Mammary epithelial cell (primary cell): Measurements from ENCODE around the gene FHIP2A.

Experiments
- CTCF ChIP-seq, 2 donors: IDR thresholded peaks in 1 of 2; conservative IDR thresholded peaks in 1 of 2; 2 replicates each; pipeline ENCODE4 v1.5.1; 2011 to 2012; ENCODE audit warnings: inconsistent platforms in 2 of 2, low read length in 2 of 2, mild to moderate bottlenecking in 2 of 2, control low read depth in 1 of 2, low read depth in 1 of 2; ENCODE audit not compliant: insufficient read depth in 1 of 2; ENCODE audit errors: extremely low read depth in 1 of 2
- EZH2 ChIP-seq: IDR thresholded peaks from 2 replicates; pipeline ENCODE4 v1.6.1; 2012; ENCODE audit warnings: low read length, inconsistent platforms, borderline replicate concordance

- TF ChIP-seq CTCF (conservative IDR thresholded peaks at IDR 0.05 in 1 of 2, IDR thresholded peaks at IDR 0.05 in 1 of 2; ENCODE audit: extremely low read depth in 1 of 2, insufficient read depth in 1 of 2, low read depth in 1 of 2, low read length in 2 of 2) = no peak
- TF ChIP-seq EZH2 = no peak
Measured at GRCh38 chr10:114783686-114784085, 37.9 kb upstream of the FHIP2A start.
